NT2/D1 (cell line): ENCODE measurements around the gene GPSM3.

Source experiments
- SUZ12 ChIP-seq: IDR thresholded peaks from 2 replicates; pipeline ENCODE4 v1.6.1; 2011; ENCODE audit not compliant: insufficient read length, insufficient read depth; ENCODE audit errors: extremely low read depth
- YY1 ChIP-seq: IDR thresholded peaks from 2 replicates; pipeline ENCODE4 v1.6.1; 2011; ENCODE audit not compliant: insufficient read length, insufficient read depth

DNA sequence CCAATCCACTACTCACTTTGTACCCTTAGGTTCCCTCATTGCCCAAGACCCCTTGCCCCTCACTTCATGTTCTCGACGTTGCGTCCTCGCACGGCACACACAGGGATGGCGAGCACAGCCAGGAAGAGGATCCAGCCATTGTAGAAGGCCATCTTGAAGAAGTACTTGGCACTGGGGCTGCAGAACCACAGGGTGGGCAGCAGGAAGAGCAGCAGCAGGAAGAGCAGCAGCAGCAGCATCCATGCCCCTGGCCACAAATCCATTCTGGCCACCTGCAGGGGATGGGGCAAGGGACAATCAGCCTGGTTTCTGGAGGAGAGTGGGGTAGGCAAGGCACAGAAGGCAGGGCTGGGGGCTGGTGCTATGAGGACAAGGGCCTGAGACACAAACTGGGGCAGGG lies 21.2 kb downstream of the GPSM3 start:
- TF ChIP-seq SUZ12 (no peak), YY1 (no peak)
